Neural cell (in vitro differentiated cells): ENCODE measurements around the gene CRISP3. TPM values are rescaled to one million over a fixed set of nuclear protein-coding genes. Genes with fewer than 3 reads are reported as not detected.
"Not testable (repeated sequence)": the region's sequence is repeated elsewhere in the genome, so short reads cannot be mapped to it uniquely, and the experiment has no call there.

Experiments used
- H2AFZ ChIP-seq: fragments of 200-600, 300-800 bp; sonication (generic), shearing (Covaris generic); 2 replicates; pipeline ENCODE4 v1.6.0; 2014; ENCODE audit warnings: low read depth, mild to moderate bottlenecking, antibody characterized with exemption, low read length, moderate library complexity
- H3F3A ChIP-seq: fragments of 200-600 bp; shearing (Covaris generic); 2 replicates; pipeline ENCODE4 v1.6.1; 2016; ENCODE audit warnings: mild to moderate bottlenecking, moderate library complexity, mixed read lengths, antibody characterized with exemption, low read length; ENCODE audit not compliant: insufficient read depth, poor library complexity, severe bottlenecking
- H3K27ac ChIP-seq: fragments of 200-600, 300-800 bp; sonication (generic), shearing (Covaris generic); 2 replicates; pipeline ENCODE4 v1.5.1; 2014; ENCODE audit warnings: mild to moderate bottlenecking, low read length, moderate library complexity
- H3K27me3 ChIP-seq: fragments of 300-800, 200-600 bp; sonication (generic), shearing (Covaris generic); 2 replicates; pipeline ENCODE4 v1.6.0; 2014; ENCODE audit warnings: mild to moderate bottlenecking, low read depth, low read length, moderate library complexity; ENCODE audit not compliant: insufficient read depth
- H3K36me3 ChIP-seq: fragments of 300-800, 200-600 bp; sonication (generic), shearing (Covaris generic); 2 replicates; pipeline ENCODE4 v1.5.1; 2014; ENCODE audit warnings: mild to moderate bottlenecking, antibody characterized with exemption, low read length, moderate library complexity; ENCODE audit not compliant: insufficient read depth
- H3K4me2 ChIP-seq: fragments of 300-800, 200-600 bp; sonication (generic), shearing (Covaris generic); 2 replicates; pipeline ENCODE4 v1.6.0; 2014; ENCODE audit warnings: mild to moderate bottlenecking, low read length
- H3K4me3 ChIP-seq: fragments of 300-800, 200-600 bp; sonication (generic), shearing (Covaris generic); 2 replicates; pipeline ENCODE4 v1.5.1; 2014; ENCODE audit warnings: mild to moderate bottlenecking, low read length, moderate library complexity
- H3K79me2 ChIP-seq: fragments of 200-600 bp; shearing (Covaris generic); replicated peaks from 2 replicates; pipeline ENCODE4 v1.6.0; 2014; ENCODE audit warnings: mild to moderate bottlenecking, low read length, moderate library complexity; ENCODE audit not compliant: insufficient read depth
- H3K9ac ChIP-seq: fragments of 300-800, 200-600 bp; sonication (generic), shearing (Covaris generic); 2 replicates; pipeline ENCODE4 v1.6.1; 2016; ENCODE audit warnings: mild to moderate bottlenecking, low read length, mixed read lengths
- H3K9me2 ChIP-seq: fragments of 200-600 bp; shearing (Covaris generic); 2 replicates; pipeline ENCODE4 v1.6.1; 2016; ENCODE audit warnings: mild to moderate bottlenecking, low read length, mixed read lengths; ENCODE audit not compliant: insufficient read depth
- H3K9me3 ChIP-seq: fragments of 200-600, 300-800 bp; sonication (generic), shearing (Covaris generic); 2 replicates; pipeline ENCODE4 v1.6.1; 2016; ENCODE audit warnings: mild to moderate bottlenecking, mixed run types, low read length, moderate library complexity, mixed read lengths
- H4K20me1 ChIP-seq: fragments of 200-600 bp; shearing (Covaris generic); 2 replicates; pipeline ENCODE4 v1.6.1; 2016; ENCODE audit warnings: mild to moderate bottlenecking, mixed run types; ENCODE audit not compliant: insufficient read depth
- EP300 ChIP-seq: fragments of 450-650 bp; conservative IDR thresholded peaks from 2 replicates; pipeline ENCODE4 v1.6.1; 2014; ENCODE audit warnings: antibody characterized with exemption, mild to moderate bottlenecking, moderate library complexity; ENCODE audit not compliant: poor library complexity, severe bottlenecking
- MXI1 ChIP-seq: fragments of 450-650 bp; conservative IDR thresholded peaks from 2 replicates; pipeline ENCODE4 v1.6.1; 2014; ENCODE audit warnings: antibody characterized with exemption, mild to moderate bottlenecking; ENCODE audit not compliant: poor library complexity, severe bottlenecking
- POLR2AphosphoS5 ChIP-seq: IDR thresholded peaks from 2 replicates; pipeline ENCODE4 v1.6.1; 2012
- RAD21 ChIP-seq: fragments of 450-650 bp; conservative IDR thresholded peaks from 2 replicates; pipeline ENCODE4 v1.6.1; 2014; ENCODE audit warnings: antibody characterized with exemption, mild to moderate bottlenecking, moderate library complexity
- SMC3 ChIP-seq: fragments of 450-650 bp; conservative IDR thresholded peaks from 2 replicates; pipeline ENCODE4 v1.6.1; 2014; ENCODE audit warnings: antibody characterized with exemption, mild to moderate bottlenecking, moderate library complexity; ENCODE audit not compliant: poor library complexity
- TAF1 ChIP-seq: IDR thresholded peaks from 2 replicates; pipeline ENCODE4 v1.6.1; 2012; ENCODE audit warnings: low read depth
- polyA plus RNA-seq: library from polyadenylated mRNA; depleted of rRNA; stranded (reverse); fragments of >200 nt; gene quantifications from 2 replicates; pipeline ENCODE4 v1.2.3, GENCODE V29; 2014
- TF ChIP-seq, protein P1 (sequence below): IDR thresholded peaks from 2 replicates; pipeline ENCODE4 v1.6.1; 2012; ENCODE audit warnings: borderline replicate concordance
- TF ChIP-seq, protein P2 (sequence below): fragments of 450-650 bp; IDR thresholded peaks from 2 replicates; pipeline ENCODE4 v1.5.1; 2014; ENCODE audit warnings: antibody characterized with exemption, mild to moderate bottlenecking, moderate library complexity; ENCODE audit not compliant: poor library complexity, severe bottlenecking

Gene CRISP3
- polyA plus RNA-seq, 1 donor from 2014 or later = not detected

DNA sequence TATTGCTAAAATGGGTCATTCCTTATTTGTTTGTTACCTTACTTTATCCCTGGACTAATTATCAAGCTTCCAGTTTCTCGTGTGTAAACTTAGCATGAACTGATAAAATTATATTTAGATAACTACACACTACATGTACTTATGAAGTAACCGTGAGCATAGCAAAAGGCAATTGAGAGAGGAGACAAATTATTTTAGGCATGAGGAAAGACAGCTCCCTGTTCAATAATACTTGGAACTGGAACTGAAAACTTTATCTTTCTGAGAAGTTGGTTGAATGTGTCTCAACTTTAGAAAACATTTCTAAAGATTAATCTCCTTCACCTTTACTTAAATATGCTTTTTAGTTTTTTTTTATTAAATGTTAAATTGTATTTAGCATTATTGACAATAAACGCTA, 11.4 kb downstream of the CRISP3 start:
- Histone ChIP-seq H3K4me3 (no peak overlapping the region), H3K27me3 (no peaks in the 10 kb centered on the region), H4K20me1 (no peaks in the 10 kb centered on the region), H3K27ac (no peak overlapping the region), H3K9me3 (no peaks in the 10 kb centered on the region), H2AFZ (no peak overlapping the region), H3K4me2 (no peak overlapping the region), H3K9ac (no peak overlapping the region), H3K36me3 (no peaks in the 10 kb centered on the region), H3K79me2 (no peaks in the 10 kb centered on the region), H3K9me2 (no peaks in the 10 kb centered on the region), H3F3A (no peaks in the 10 kb centered on the region)
- TF ChIP-seq, protein P1, sequence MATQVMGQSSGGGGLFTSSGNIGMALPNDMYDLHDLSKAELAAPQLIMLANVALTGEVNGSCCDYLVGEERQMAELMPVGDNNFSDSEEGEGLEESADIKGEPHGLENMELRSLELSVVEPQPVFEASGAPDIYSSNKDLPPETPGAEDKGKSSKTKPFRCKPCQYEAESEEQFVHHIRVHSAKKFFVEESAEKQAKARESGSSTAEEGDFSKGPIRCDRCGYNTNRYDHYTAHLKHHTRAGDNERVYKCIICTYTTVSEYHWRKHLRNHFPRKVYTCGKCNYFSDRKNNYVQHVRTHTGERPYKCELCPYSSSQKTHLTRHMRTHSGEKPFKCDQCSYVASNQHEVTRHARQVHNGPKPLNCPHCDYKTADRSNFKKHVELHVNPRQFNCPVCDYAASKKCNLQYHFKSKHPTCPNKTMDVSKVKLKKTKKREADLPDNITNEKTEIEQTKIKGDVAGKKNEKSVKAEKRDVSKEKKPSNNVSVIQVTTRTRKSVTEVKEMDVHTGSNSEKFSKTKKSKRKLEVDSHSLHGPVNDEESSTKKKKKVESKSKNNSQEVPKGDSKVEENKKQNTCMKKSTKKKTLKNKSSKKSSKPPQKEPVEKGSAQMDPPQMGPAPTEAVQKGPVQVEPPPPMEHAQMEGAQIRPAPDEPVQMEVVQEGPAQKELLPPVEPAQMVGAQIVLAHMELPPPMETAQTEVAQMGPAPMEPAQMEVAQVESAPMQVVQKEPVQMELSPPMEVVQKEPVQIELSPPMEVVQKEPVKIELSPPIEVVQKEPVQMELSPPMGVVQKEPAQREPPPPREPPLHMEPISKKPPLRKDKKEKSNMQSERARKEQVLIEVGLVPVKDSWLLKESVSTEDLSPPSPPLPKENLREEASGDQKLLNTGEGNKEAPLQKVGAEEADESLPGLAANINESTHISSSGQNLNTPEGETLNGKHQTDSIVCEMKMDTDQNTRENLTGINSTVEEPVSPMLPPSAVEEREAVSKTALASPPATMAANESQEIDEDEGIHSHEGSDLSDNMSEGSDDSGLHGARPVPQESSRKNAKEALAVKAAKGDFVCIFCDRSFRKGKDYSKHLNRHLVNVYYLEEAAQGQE = no peak
- TF ChIP-seq, protein P2, sequence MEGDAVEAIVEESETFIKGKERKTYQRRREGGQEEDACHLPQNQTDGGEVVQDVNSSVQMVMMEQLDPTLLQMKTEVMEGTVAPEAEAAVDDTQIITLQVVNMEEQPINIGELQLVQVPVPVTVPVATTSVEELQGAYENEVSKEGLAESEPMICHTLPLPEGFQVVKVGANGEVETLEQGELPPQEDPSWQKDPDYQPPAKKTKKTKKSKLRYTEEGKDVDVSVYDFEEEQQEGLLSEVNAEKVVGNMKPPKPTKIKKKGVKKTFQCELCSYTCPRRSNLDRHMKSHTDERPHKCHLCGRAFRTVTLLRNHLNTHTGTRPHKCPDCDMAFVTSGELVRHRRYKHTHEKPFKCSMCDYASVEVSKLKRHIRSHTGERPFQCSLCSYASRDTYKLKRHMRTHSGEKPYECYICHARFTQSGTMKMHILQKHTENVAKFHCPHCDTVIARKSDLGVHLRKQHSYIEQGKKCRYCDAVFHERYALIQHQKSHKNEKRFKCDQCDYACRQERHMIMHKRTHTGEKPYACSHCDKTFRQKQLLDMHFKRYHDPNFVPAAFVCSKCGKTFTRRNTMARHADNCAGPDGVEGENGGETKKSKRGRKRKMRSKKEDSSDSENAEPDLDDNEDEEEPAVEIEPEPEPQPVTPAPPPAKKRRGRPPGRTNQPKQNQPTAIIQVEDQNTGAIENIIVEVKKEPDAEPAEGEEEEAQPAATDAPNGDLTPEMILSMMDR = no peak
- TF ChIP-seq MXI1 (no peak), RAD21 (no peak), TAF1 (no peak), SMC3 (no peak), EP300 (no peak), POLR2AphosphoS5 (no peak)

DNA sequence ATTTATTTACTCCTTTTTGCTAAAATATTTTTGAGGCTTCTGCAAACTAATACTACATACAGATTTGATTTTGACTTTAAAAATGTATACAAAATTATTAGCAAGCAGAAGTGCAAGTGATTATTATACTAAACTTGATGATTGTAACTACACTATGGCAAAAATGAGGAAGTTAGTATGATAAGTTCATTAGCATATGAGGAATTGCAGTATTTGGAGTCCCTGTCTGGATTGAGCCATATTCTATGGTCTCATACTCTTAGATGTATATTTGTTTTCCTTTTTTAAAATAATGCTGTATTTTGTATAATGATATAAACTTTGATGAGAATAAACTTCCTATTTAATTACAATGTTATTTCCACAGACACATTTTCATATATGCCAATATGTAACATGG, 13.9 kb downstream of the CRISP3 start:
- H4K20me1 ChIP-seq = no peaks in the 10 kb centered on the region
- H3K36me3 ChIP-seq = no peaks in the 10 kb centered on the region
- no peak overlapping the region for H3K27ac ChIP-seq
- H3K79me2 ChIP-seq = no peaks in the 10 kb centered on the region
- no peak overlapping the region for H3K4me3 ChIP-seq
- no peaks in the 10 kb centered on the region for H3K27me3 ChIP-seq
- no peak overlapping the region for H3K4me2 ChIP-seq
- no peaks in the 10 kb centered on the region for H3K9me3 ChIP-seq
- no peaks in the 10 kb centered on the region for H3K9me2 ChIP-seq
- no peak overlapping the region for H3K9ac ChIP-seq
- TF ChIP-seq, protein P2 = no peak
- TF ChIP-seq POLR2AphosphoS5 (no peak), SMC3 (no peak), EP300 (no peak)
- TF ChIP-seq, protein P1 = no peak
- no peak overlapping the region for H2AFZ ChIP-seq
- H3F3A ChIP-seq = no peaks in the 10 kb centered on the region

DNA sequence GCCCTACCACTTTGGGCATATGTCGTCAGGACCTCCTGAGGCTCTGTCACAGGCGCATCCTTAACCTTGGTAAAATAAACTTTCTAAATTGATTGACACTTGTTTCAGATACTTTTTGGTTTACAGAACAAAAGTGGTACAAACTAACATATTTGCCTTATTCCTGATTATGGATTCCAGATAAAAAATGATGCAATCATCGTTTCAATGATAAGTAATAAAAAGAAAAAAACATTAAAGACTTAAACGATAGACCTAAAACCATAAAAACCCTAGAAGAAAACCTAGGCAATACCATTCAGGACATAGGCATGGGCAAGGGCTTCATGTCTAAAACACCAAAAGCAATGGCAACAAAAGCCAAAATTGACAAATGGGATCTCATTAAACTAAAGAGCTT, 20.3 kb downstream of the CRISP3 start:
- H3K79me2 ChIP-seq, H3K9me3 ChIP-seq, H3F3A ChIP-seq, H3K36me3 ChIP-seq, H3K27ac ChIP-seq, H3K4me2 ChIP-seq, H3K9me2 ChIP-seq, H3K27me3 ChIP-seq, H2AFZ ChIP-seq, H4K20me1 ChIP-seq, H3K9ac ChIP-seq, H3K4me3 ChIP-seq: not testable (repeated sequence)
